ENCODE measurements around the gene CCSER1. TPM values are rescaled to one million over a fixed set of nuclear protein-coding genes. Genes with fewer than 3 reads are reported as not detected.
"Not testable (repeated sequence)": the region's sequence is repeated elsewhere in the genome, so short reads cannot be mapped to it uniquely, and the experiment has no call there.

The CCSER1 gene
- total RNA-seq, 4 donors from 2014 or later, result 3.6 to 7.0 (median 5.5) TPM

GRCh38 chr4:91198951-91199350 lies 1071.8 kb downstream of the CCSER1 start:
- Histone ChIP-seq H3K4me3 (peak overlapping the region in 2 of 4 donors; percentile 0 to 23), H3K9me3 (no peaks in the 10 kb centered on the region), H3K27me3 (no peaks in the 10 kb centered on the region), H3K36me3 (no peaks in the 10 kb centered on the region), H3K27ac (replicated peaks in 1 of 4) (no peak overlapping the region), H3K4me1 (no peaks in the 10 kb centered on the region)
- intact Hi-C loops (cut with DNase I), result no loop called here
- WGBS, result 85% methylated on average over 4 of the region's 4 CpGs
- TF ChIP-seq, protein P1, sequence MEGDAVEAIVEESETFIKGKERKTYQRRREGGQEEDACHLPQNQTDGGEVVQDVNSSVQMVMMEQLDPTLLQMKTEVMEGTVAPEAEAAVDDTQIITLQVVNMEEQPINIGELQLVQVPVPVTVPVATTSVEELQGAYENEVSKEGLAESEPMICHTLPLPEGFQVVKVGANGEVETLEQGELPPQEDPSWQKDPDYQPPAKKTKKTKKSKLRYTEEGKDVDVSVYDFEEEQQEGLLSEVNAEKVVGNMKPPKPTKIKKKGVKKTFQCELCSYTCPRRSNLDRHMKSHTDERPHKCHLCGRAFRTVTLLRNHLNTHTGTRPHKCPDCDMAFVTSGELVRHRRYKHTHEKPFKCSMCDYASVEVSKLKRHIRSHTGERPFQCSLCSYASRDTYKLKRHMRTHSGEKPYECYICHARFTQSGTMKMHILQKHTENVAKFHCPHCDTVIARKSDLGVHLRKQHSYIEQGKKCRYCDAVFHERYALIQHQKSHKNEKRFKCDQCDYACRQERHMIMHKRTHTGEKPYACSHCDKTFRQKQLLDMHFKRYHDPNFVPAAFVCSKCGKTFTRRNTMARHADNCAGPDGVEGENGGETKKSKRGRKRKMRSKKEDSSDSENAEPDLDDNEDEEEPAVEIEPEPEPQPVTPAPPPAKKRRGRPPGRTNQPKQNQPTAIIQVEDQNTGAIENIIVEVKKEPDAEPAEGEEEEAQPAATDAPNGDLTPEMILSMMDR (IDR thresholded peaks at IDR 0.05), result no peak
- TF ChIP-seq POLR2A (IDR thresholded peaks at IDR 0.05; ENCODE audit: low read depth) (no peak), EP300 (IDR thresholded peaks at IDR 0.05) (no peak), POLR2AphosphoS5 (IDR thresholded peaks at IDR 0.05) (no peak)
- no peak for DNase-seq (ENCODE audit: extremely low spot score)

DNA sequence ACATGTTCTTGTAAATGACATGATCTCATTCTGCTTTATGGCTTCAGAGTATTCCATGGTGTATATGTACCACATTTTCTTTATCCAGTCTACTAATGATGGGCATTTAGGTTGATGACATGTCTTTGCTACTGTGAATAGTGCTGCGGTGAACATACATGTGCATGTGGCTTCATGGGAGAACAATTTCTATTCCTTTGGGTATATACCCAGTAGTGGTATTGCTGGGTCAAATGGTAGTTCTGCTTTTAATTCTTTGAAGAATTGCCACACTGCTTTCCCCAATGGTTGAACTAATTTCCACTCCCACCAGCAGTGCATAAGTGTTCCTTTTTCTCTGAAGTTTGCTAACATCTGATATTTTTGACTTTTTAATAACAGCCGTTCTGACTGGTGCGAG lies 1080.3 kb downstream of the CCSER1 start:
- H3K27ac ChIP-seq (replicated peaks in 1 of 4), result no peak overlapping the region
- DNase-seq (ENCODE audit: extremely low spot score), result no peak
- no peaks in the 10 kb centered on the region for H3K4me1 ChIP-seq
- no peaks in the 10 kb centered on the region for H3K27me3 ChIP-seq
- TF ChIP-seq EP300 (IDR thresholded peaks at IDR 0.05) (no peak), POLR2AphosphoS5 (IDR thresholded peaks at IDR 0.05) (no peak), POLR2A (IDR thresholded peaks at IDR 0.05; ENCODE audit: low read depth) (no peak)
- TF ChIP-seq, protein P1 (IDR thresholded peaks at IDR 0.05), result no peak
- WGBS, result 98% methylated on average over 3 of the region's 3 CpGs
- H3K9me3 ChIP-seq, result no peaks in the 10 kb centered on the region
- no peaks in the 10 kb centered on the region for H3K36me3 ChIP-seq
- H3K4me3 ChIP-seq, result no peak overlapping the region
- intact Hi-C loops (cut with DNase I), result no loop called here

DNA sequence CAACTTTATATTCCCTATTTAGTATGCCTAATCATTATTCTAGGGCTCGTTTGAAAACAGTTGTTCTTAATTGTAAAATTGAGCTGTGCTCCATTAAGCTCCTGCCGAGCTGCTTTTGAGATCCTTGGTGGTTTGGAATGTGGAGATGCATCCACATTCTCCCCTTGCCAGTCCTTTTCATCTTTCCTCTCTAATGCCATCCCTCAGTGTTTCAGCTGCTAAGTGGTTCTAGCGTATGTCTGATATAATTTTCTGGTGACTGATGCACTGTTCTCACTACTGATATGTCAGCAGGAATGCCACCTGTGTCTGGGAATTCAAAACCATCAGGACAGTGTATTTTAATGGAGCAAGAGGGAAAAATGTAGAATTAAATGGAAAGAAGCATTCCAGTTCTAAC lies 1085.0 kb downstream of the CCSER1 start:
- H3K4me3 ChIP-seq, result no peak overlapping the region
- 71% methylated on average over 3 of the region's 3 CpGs for WGBS

DNA sequence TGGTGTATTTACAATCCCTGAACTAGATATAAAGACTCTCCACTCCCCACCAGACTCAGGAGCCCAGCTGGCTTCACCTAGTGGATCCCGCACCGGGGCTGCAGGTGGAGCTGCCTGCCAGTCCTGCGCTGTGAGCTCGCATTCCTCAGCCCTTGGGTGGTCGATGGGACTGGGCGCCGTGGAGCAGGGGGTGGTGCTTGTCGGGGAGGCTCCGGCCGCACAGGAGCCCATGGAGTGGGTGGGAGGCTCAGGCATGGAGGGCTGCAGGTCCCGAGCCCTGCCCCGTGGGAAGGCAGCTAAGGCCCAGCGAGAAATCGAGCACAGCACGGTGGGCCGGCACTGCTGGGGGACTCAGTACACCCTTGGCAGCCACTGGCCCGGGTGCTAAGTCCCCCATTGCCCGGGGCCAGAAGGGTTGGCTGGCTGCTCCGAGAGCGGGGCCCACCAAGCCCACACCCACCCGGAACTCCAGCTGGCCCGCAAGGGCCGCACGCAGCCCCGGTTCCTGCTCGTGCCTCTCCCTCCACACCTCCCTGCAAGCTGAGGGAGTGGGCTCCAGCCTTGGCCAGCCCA lies 1090.7 kb downstream of the CCSER1 start:
- H3K4me3 ChIP-seq; DNase-seq (ENCODE audit: extremely low spot score); H3K27ac ChIP-seq (replicated peaks in 1 of 4); H3K36me3 ChIP-seq; H3K9me3 ChIP-seq; H3K4me1 ChIP-seq; intact Hi-C loops (cut with DNase I); H3K27me3 ChIP-seq: not testable (repeated sequence)
- 98% methylated on average over 22 of the region's 26 CpGs for WGBS

More for the DNA sequence above, 1085.0 kb downstream of the CCSER1 start:
- H3K36me3 ChIP-seq, result no peaks in the 10 kb centered on the region
- no peaks in the 10 kb centered on the region for H3K9me3 ChIP-seq
- H3K4me1 ChIP-seq, result no peaks in the 10 kb centered on the region
- intact Hi-C loops (cut with DNase I), result no loop called here
- no peaks in the 10 kb centered on the region for H3K27me3 ChIP-seq
- TF ChIP-seq, protein P1 (IDR thresholded peaks at IDR 0.05), result no peak
- TF ChIP-seq EP300 (IDR thresholded peaks at IDR 0.05), result no peak
- TF ChIP-seq POLR2AphosphoS5 (IDR thresholded peaks at IDR 0.05), result no peak
- TF ChIP-seq POLR2A (IDR thresholded peaks at IDR 0.05; ENCODE audit: low read depth), result no peak
- DNase-seq (ENCODE audit: extremely low spot score), result no peak
- no peak overlapping the region for H3K27ac ChIP-seq (replicated peaks in 1 of 4)

DNA sequence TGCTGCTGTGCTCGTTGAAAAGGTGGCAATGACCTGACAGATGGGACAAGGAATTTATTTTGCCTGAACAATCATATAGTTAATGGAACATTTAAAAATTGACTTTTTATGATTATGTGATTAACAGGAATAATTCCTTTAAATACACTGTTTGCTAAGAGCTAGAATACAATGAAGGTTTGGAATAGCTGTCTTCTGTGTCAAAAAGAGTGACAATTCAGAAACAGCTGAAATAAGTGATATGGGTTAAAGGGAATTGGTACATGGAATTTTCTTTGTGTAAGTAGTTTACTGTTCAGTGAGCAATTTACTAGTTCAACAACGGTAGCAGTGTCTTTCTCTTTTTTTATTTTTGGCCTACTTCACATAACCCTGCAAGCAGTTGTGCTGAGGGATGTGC lies 1093.1 kb downstream of the CCSER1 start:
- no peak for TF ChIP-seq EP300 (IDR thresholded peaks at IDR 0.05)
- TF ChIP-seq, protein P1 (IDR thresholded peaks at IDR 0.05), result no peak
- TF ChIP-seq POLR2A (IDR thresholded peaks at IDR 0.05; ENCODE audit: low read depth), result no peak
- no peak for TF ChIP-seq POLR2AphosphoS5 (IDR thresholded peaks at IDR 0.05)
- Histone ChIP-seq H3K9me3 (no peaks in the 10 kb centered on the region), H3K27me3 (no peaks in the 10 kb centered on the region), H3K4me1 (no peaks in the 10 kb centered on the region), H3K27ac (replicated peaks in 1 of 4) (no peak overlapping the region), H3K36me3 (no peaks in the 10 kb centered on the region), H3K4me3 (no peak overlapping the region)
- intact Hi-C loops (cut with DNase I), result no loop called here
- WGBS, result 74% methylated on average over 2 of the region's 2 CpGs
- no peak for DNase-seq (ENCODE audit: extremely low spot score)

Measured in esophagus muscularis mucosa (tissue), 4 donors.